GM03348 (cell line): ENCODE data around the gene SERF2.
A peak's percentile ranks its signal among the peaks of the same experiment; 100 is the strongest.
"Not testable (repeated sequence)": the region's sequence is repeated elsewhere in the genome, so short reads cannot be mapped to it uniquely, and the experiment has no call there.

Source experiments
- DNase-seq: peaks from one replicate; pipeline ENCODE4 v3.0.0; 2012; ENCODE audit warnings: low spot score

SERF2 gene

GRCh38 chr15:43791993-43792760, at the start of gene SERF2:
SERF2 (plus strand) TSS chr15:43792320; CDS start chr15:43792377, 57 bp downstream.
- peak; percentile 100 for DNase-seq

GRCh38 chr15:43746245-43746902, 45.7 kb upstream of the SERF2 start, which contains the start of gene PDIA3:
PDIA3 (plus strand) TSS chr15:43746438; CDS start chr15:43746540, 102 bp downstream.
- DNase-seq: peak; percentile 98

- DNase-seq: not testable (repeated sequence)
Observed at GRCh38 chr15:43746903-43747309, 45.2 kb upstream of the SERF2 start.

- DNase-seq: peak; percentile 31
Observed at GRCh38 chr15:43748376-43748775, 43.7 kb upstream of the SERF2 start.

- no peak for DNase-seq
Observed at GRCh38 chr15:43749690-43750345, 42.3 kb upstream of the SERF2 start.

GRCh38 chr15:43751885-43752284, 40.2 kb upstream of the SERF2 start:
- no peak for DNase-seq

- no peak for DNase-seq
Observed at GRCh38 chr15:43762824-43763223, 29.3 kb upstream of the SERF2 start.

GRCh38 chr15:43763819-43764446, 28.2 kb upstream of the SERF2 start:
- DNase-seq: no peak

- peak; percentile 80 for DNase-seq
Observed at GRCh38 chr15:43769584-43770228, 22.4 kb upstream of the SERF2 start.

- no peak for DNase-seq
Observed at GRCh38 chr15:43771816-43772215, 20.3 kb upstream of the SERF2 start.

- no peak for DNase-seq
Observed at GRCh38 chr15:43772624-43773023, 19.5 kb upstream of the SERF2 start.

GRCh38 chr15:43774062-43774461, 18.1 kb upstream of the SERF2 start:
- DNase-seq: no peak

GRCh38 chr15:43775411-43775965, 16.6 kb upstream of the SERF2 start:
- DNase-seq: no peak

- no peak for DNase-seq
Observed at GRCh38 chr15:43776101-43776717, 15.9 kb upstream of the SERF2 start.

- DNase-seq: peak; percentile 90
Observed at GRCh38 chr15:43776718-43777266, 15.3 kb upstream of the SERF2 start, which contains the start of gene ELL3. ELL3 (minus strand) TSS chr15:43776966; CDS start chr15:43776901, 65 bp downstream.

- DNase-seq: peak; percentile 85
Observed at GRCh38 chr15:43777267-43777914, 14.7 kb upstream of the SERF2 start.

GRCh38 chr15:43779016-43779415, 13.1 kb upstream of the SERF2 start:
- no peak for DNase-seq

GRCh38 chr15:43789409-43789808, 2.7 kb upstream of the SERF2 start:
- DNase-seq: no peak

- DNase-seq: peak; percentile 67
Observed at GRCh38 chr15:43792761-43793476, 799 bp downstream of the SERF2 start.
